Ishikawa (cell line): Measurements from ENCODE around the gene WASHC4.

Experiments
- CEBPB ChIP-seq: IDR thresholded peaks from 2 replicates; pipeline ENCODE4 v1.6.1; 2012
- YY1 ChIP-seq: IDR thresholded peaks from 2 replicates; pipeline ENCODE4 v1.6.1; 2012; ENCODE audit warnings: low read depth

DNA sequence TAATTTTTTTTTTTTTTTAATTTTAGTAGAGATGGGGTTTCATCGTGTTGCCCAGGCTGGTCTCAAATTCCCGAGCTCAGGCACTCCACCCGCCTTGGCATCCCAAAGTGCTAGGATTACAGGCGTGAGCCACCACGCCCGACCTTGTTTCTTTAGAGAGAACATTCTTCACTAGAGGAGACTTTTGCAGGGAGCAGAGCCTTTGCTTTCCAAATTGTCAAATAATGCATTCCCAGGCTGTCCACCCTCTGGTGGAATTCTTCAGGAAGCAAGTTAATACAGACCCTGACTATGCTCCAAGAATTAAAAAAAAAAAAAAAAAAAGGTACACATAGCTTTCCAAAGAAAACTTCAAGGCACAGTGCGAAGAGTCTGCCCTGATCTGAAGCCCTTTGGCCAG lies 30.1 kb upstream of the WASHC4 start:
- TF ChIP-seq CEBPB (no peak), YY1 (no peak)
